Liver (tissue), 9 donors: ENCODE data around the gene KRTAP10-7. TPM values are rescaled to one million over a fixed set of nuclear protein-coding genes. Genes with fewer than 3 reads are reported as not detected.
A peak's percentile ranks its signal among the peaks of the same experiment; 100 is the strongest.

Source experiments
- DNase-seq: peaks from one replicate; pipeline ENCODE4 v3.0.0-alpha.2; 2017; ENCODE audit warnings: low spot score
- H3K27ac ChIP-seq, 2 donors: one replicate each; pipeline ENCODE4 v1.7.0; 2013; ENCODE audit warnings: inconsistent platforms in 2 of 2, low read length in 2 of 2, control low read depth in 1 of 2, low read depth in 1 of 2, mild to moderate bottlenecking in 1 of 2
- H3K27me3 ChIP-seq, 4 donors: one replicate each; pipeline versions ENCODE4 v1.6.1 to v1.7.0; 2013; ENCODE audit warnings: low read length in 3 of 4, inconsistent platforms in 1 of 4, mild to moderate bottlenecking in 1 of 4, moderate library complexity in 1 of 4; ENCODE audit not compliant: control insufficient read depth in 4 of 4, insufficient read depth in 4 of 4
- H3K36me3 ChIP-seq, 4 donors: one replicate each; pipeline versions ENCODE4 v1.6.1 to v1.7.0; 2013; ENCODE audit warnings: low read length in 3 of 4, mild to moderate bottlenecking in 3 of 4, low read depth in 1 of 4, moderate library complexity in 1 of 4; ENCODE audit not compliant: control insufficient read depth in 4 of 4, insufficient read depth in 3 of 4
- H3K4me1 ChIP-seq, 4 donors: one replicate each; pipeline versions ENCODE4 v1.6.1 to v1.7.0; 2013; ENCODE audit warnings: low read length in 3 of 4, mild to moderate bottlenecking in 3 of 4, moderate library complexity in 1 of 4; ENCODE audit not compliant: control insufficient read depth in 4 of 4, insufficient read depth in 4 of 4
- H3K4me3 ChIP-seq, 3 donors: one replicate each; pipeline versions ENCODE4 v1.6.1 to v1.7.0; 2013; ENCODE audit warnings: low read length in 3 of 3, control low read depth in 1 of 3, low read depth in 1 of 3, mild to moderate bottlenecking in 1 of 3
- H3K9ac ChIP-seq, 2 donors: one replicate each; pipeline ENCODE4 v1.7.0; 2013; ENCODE audit warnings: low read length in 2 of 2, mild to moderate bottlenecking in 2 of 2, moderate library complexity in 2 of 2, control low read depth in 1 of 2, low read depth in 1 of 2
- H3K9me3 ChIP-seq, 4 donors: one replicate each; pipeline versions ENCODE4 v1.6.1 to v1.7.0; 2013; ENCODE audit warnings: low read length in 3 of 4; ENCODE audit not compliant: control insufficient read depth in 4 of 4
- ATF3 ChIP-seq: IDR thresholded peaks from 2 replicates; pipeline ENCODE4 v1.6.1; 2016; ENCODE audit warnings: antibody characterized with exemption
- CTCF ChIP-seq: fragments of 150-350 bp; IDR thresholded peaks from 2 replicates; pipeline ENCODE4 v1.5.1; 2017; ENCODE audit warnings: improper control_type of control experiment, low read depth, low read length; ENCODE audit not compliant: missing input control
- EGR1 ChIP-seq, 2 donors: IDR thresholded peaks; 2 replicates each; pipeline ENCODE4 v1.6.1; 2016 to 2018; ENCODE audit warnings: antibody characterized with exemption in 2 of 2, low read depth in 2 of 2
- FOXA1 ChIP-seq: IDR thresholded peaks from 2 replicates; pipeline ENCODE4 v1.6.1; 2016; ENCODE audit warnings: antibody characterized with exemption
- FOXA2 ChIP-seq: IDR thresholded peaks from 2 replicates; pipeline ENCODE4 v1.6.1; 2016; ENCODE audit warnings: antibody characterized with exemption
- GABPA ChIP-seq, 2 donors: IDR thresholded peaks in 1 of 2; conservative IDR thresholded peaks in 1 of 2; 2 replicates each; pipeline ENCODE4 v1.6.1; 2016; ENCODE audit warnings: antibody characterized with exemption in 2 of 2, mild to moderate bottlenecking in 1 of 2, moderate library complexity in 1 of 2
- HNF4A ChIP-seq, 2 donors: conservative IDR thresholded peaks; 2 replicates each; pipeline ENCODE4 v1.6.1; 2016; ENCODE audit warnings: antibody characterized with exemption in 2 of 2, mild to moderate bottlenecking in 2 of 2
- HNF4G ChIP-seq: IDR thresholded peaks from 2 replicates; pipeline ENCODE4 v1.6.1; 2016; ENCODE audit warnings: antibody characterized with exemption
- JUND ChIP-seq, 2 donors: IDR thresholded peaks; 2 replicates each; pipeline ENCODE4 v1.6.1; 2016; ENCODE audit warnings: antibody characterized with exemption in 2 of 2
- MAX ChIP-seq: IDR thresholded peaks from 2 replicates; pipeline ENCODE4 v1.6.1; 2016; ENCODE audit warnings: antibody characterized with exemption
- NR2F2 ChIP-seq: IDR thresholded peaks from 2 replicates; pipeline ENCODE4 v1.6.1; 2016; ENCODE audit warnings: antibody characterized with exemption
- RAD21 ChIP-seq, 2 donors: IDR thresholded peaks; 2 replicates each; pipeline ENCODE4 v1.6.1; 2016; ENCODE audit warnings: antibody characterized with exemption in 2 of 2, mild to moderate bottlenecking in 2 of 2
- REST ChIP-seq: IDR thresholded peaks from 2 replicates; pipeline ENCODE4 v1.6.1; 2016; ENCODE audit warnings: antibody characterized with exemption, mild to moderate bottlenecking
- RXRA ChIP-seq, 2 donors: IDR thresholded peaks; 2 replicates each; pipeline ENCODE4 v1.6.1; 2017 to 2018; ENCODE audit warnings: antibody characterized with exemption in 2 of 2, mild to moderate bottlenecking in 1 of 2
- SP1 ChIP-seq: IDR thresholded peaks from 2 replicates; pipeline ENCODE4 v1.6.1; 2018; ENCODE audit warnings: antibody characterized with exemption, mild to moderate bottlenecking
- TAF1 ChIP-seq: conservative IDR thresholded peaks from 2 replicates; pipeline ENCODE4 v1.6.1; 2016; ENCODE audit warnings: antibody characterized with exemption, mild to moderate bottlenecking
- YY1 ChIP-seq: IDR thresholded peaks from 2 replicates; pipeline ENCODE4 v1.6.1; 2016; ENCODE audit warnings: antibody characterized with exemption, mild to moderate bottlenecking
- ZBTB33 ChIP-seq: IDR thresholded peaks from 2 replicates; pipeline ENCODE4 v1.6.1; 2016; ENCODE audit warnings: antibody characterized with exemption
- WGBS: extraction: QIAGEN DNeasy Blood & Tissue Kit; methylation state at CpG from one replicate; pipeline ENCODE4 v1.1.7; 2013; 5-methylcytosine and 5-hydroxymethylcytosine counted together
- polyA plus RNA-seq, 2 donors: library from polyadenylated mRNA; stranded (reverse) in 1 of 2; unstranded in 1 of 2; fragments of 200-250 nt in 1 of 2; fragments of >200 nt in 1 of 2; fragmentation: Nextera tagmentation in 1 of 2; extraction: Ambion mirVana in 1 of 2; gene quantifications; one replicate each; pipeline versions ENCODE4 v1.2.1 to v1.2.3, GENCODE V29; 2013 to 2015
- total RNA-seq, 2 donors: library from RNA; depleted of rRNA; stranded (reverse); fragments of >200 nt; gene quantifications; one replicate each; pipeline ENCODE4 v1.2.3, GENCODE V29; 2014
- donor health status: healthy.
- donor health status: healthy.
- donor health status: healthy.
- donor health status: healthy.
- donor health status: healthy.

The KRTAP10-7 gene
- total and polyA plus RNA-seq, 4 donors, result not detected

GRCh38 chr21:44552681-44553080, 47.7 kb upstream of the KRTAP10-7 start:
- no peaks in the 10 kb centered on the region for H3K9me3 ChIP-seq
- WGBS, result 78% methylated on average over 13 of the region's 13 CpGs
- H3K36me3 ChIP-seq, result no peaks in the 10 kb centered on the region
- TF ChIP-seq CTCF (no peak), RAD21 (IDR thresholded peaks at IDR 0.05) (no peak), EGR1 (IDR thresholded peaks at IDR 0.05; ENCODE audit: low read depth in 2 of 2) (no peak), FOXA1 (no peak), HNF4G (no peak), ATF3 (no peak), JUND (IDR thresholded peaks at IDR 0.05) (no peak)
- H3K27ac ChIP-seq, result no peak overlapping the region
- peaks cover 0 to 2% (median 0%) of the 10 kb centered on the region in 4 donors for H3K27me3 ChIP-seq
- no peak overlapping the region for H3K4me3 ChIP-seq
- H3K9ac ChIP-seq, result no peak overlapping the region
- H3K4me1 ChIP-seq, result peaks cover 0 to 2% (median 0%) of the 10 kb centered on the region in 4 donors
- peak; percentile 22 for DNase-seq

- Histone ChIP-seq H3K27me3 (no peaks in the 10 kb centered on the region), H3K4me1 (peaks cover 0 to 4% (median 0%) of the 10 kb centered on the region in 4 donors), H3K9ac (no peak overlapping the region), H3K27ac (no peak overlapping the region), H3K4me3 (no peak overlapping the region), H3K9me3 (no peaks in the 10 kb centered on the region), H3K36me3 (no peaks in the 10 kb centered on the region)
- WGBS, result 86% methylated on average over 13 of the region's 13 CpGs
- no peak for TF ChIP-seq EGR1 (IDR thresholded peaks at IDR 0.05; ENCODE audit: low read depth in 2 of 2)
- no peak for TF ChIP-seq HNF4A (conservative IDR thresholded peaks at IDR 0.05)
- no peak for TF ChIP-seq RAD21 (IDR thresholded peaks at IDR 0.05)
- no peak for TF ChIP-seq GABPA (IDR thresholded peaks at IDR 0.05 in 1 of 2, conservative IDR thresholded peaks at IDR 0.05 in 1 of 2)
- TF ChIP-seq NR2F2, result no peak
- TF ChIP-seq REST, result no peak
- TF ChIP-seq FOXA2, result no peak
- TF ChIP-seq HNF4G, result no peak
- no peak for TF ChIP-seq SP1
- TF ChIP-seq MAX, result no peak
- TF ChIP-seq ZBTB33, result no peak
- no peak for TF ChIP-seq CTCF
- TF ChIP-seq RXRA (IDR thresholded peaks at IDR 0.05), result no peak
- TF ChIP-seq YY1, result no peak
- TF ChIP-seq ATF3, result no peak
- no peak for TF ChIP-seq FOXA1
- TF ChIP-seq JUND (IDR thresholded peaks at IDR 0.05), result no peak
- TF ChIP-seq TAF1, result no peak
- peak; percentile 23 for DNase-seq
Observed at GRCh38 chr21:44555200-44555875, 45.1 kb upstream of the KRTAP10-7 start.
